HepG2 (cell line): ENCODE data around the gene PTF1A.

Experiments
- MXI1 ChIP-seq: IDR thresholded peaks from 3 replicates; pipeline ENCODE4 v1.6.1; 2012; ENCODE audit warnings: low read depth, low read length, inconsistent platforms, borderline replicate concordance
- ZFYVE20 ChIP-seq: sonication (generic); formaldehyde crosslinking; IDR thresholded peaks from 2 replicates; pipeline ENCODE4 v1.8.0; 2023; ENCODE audit warnings: low read depth, mild to moderate bottlenecking, moderate library complexity, missing genetic modification reagents, borderline replicate concordance

- TF ChIP-seq ZFYVE20 (CRISPR knock-in tag) (no peak), MXI1 (no peak)
These were observed 45.9 kb downstream of the PTF1A start for GRCh38 chr10:23238015-23238414.
